HG02623 (cell line): ENCODE results near the gene ANO5.
"Not testable (repeated sequence)": the region's sequence is repeated elsewhere in the genome, so short reads cannot be mapped to it uniquely, and the experiment has no call there.

Experiments
- ATAC-seq: cut with Tn5 transposase; IDR thresholded peaks from one replicate; pipeline ENCODE4 v1.9.1; 2021; ENCODE audit warnings: moderate library complexity; ENCODE audit not compliant: unreplicated experiment

ANO5 gene

DNA sequence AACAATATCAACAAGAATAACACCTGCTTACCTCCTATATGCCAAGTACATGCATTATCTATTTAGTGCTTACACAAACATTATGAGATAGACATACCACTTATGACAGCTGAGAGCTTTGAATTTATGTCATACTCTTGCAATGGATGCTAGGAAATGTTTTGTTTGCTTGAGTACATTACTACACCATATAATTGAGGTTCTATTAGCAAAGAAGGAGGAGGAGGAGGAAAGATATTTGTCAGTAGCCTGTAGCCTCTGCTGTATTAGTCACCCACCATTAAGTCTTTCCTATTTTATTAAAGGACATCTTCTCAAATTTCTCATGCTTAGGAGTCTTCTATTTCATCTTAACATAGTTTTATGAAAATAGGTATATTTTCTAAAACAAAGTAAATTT, 6.4 kb downstream of the ANO5 start:
- no peak for ATAC-seq

DNA sequence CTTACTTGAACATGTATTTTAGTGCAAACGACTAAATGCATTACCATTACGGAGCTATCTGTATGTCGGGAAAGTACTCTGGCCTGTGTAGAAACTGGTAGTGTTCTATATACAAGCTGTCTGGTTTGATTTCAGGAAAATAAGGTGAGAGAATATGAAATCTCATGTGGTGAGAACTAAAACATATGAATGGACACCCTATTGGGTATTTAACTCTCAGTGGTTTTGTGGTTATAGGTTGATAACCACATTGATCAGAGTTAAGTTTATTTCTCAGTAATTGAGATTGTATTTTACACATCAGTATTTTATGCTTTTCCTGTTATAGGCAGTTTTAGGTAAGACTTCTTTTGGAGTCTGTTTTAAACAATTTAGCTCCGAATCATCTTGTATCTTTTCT, 10.4 kb downstream of the ANO5 start:
- no peak for ATAC-seq

DNA sequence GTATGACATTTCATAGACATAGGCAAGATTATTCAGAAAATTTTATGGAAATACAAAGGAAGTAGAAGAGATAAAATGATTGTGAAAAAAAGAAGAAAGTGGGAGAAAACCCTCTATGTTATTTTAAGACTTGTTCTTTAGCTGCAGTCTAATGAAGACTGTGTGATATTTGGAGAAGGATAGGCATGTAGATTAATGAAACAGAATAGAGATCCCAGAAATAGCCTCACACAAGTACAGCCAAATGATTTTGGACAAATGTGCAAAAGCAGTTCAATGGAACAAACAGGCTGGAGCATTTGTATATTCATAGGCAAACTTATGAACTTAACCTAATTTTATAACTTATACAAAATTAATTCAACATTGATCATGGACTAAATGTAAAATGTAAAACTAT, 14.3 kb downstream of the ANO5 start:
- ATAC-seq, result no peak

DNA sequence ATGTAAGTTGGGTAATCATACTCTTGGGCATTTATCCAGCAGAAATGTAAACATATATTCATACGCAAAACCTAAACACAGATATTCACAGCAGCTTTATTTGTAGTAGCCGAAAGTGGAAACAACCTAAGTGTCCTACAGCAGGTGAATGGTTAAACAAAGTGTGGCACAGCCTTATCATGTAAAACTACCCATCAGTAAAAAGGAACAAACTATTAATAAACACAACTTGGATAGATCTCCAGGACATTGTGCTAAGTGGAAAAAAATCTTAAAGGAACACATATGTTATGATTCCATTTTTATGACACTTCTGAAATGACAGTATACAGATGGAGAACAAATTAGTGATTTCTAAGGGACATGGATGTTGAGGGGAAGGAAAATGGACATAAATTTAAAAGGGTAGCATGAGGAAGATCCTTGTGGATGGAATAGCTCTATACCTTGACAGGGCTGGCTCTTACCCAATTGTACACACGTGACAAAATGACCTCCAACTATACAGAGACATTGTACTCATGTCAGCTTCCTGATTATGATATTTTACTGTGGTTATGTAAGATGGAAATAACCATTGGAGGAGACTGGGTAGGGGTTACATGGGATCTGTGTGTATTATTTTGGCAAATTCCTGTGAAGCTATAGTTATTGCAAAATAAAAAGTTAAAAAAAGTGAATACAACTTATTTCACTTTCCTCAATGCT, 15.4 kb downstream of the ANO5 start:
- no peak for ATAC-seq

DNA sequence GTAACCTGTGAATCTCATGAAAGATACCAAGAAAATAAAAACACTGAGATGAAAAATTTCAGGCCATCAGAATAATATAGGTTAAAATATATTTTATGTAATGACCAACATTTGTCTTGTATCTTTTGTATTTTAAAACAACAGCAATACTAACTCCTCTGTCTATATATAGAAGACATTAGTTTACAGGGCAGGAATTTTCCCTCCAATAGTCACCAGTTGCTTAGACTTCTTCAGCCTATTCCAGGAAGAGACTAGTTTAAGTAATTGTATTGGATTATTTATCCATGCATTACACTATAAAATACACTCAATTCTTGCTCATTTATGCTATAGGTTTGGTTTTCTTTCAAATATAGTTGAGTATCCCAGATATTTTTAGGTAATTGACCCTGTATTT, 24.1 kb downstream of the ANO5 start:
- no peak for ATAC-seq

DNA sequence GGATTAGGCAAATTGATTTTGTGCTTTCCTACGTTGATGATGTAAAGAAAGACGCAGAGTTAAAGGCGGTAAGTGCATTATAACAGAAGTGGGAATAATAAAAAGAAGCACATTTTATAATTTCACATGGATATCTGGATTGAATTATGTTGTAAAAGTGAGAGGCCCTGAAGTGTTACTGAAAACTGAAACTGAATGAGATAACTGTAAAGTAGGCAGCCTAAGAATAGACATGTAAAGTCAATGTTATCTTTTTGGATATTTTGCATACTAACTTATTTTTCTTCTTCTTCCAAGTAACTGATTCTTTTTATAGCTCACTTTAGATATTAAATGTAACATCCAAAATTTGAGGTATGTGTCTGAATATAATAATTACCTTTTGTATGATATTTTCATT, 28.3 kb downstream of the ANO5 start:
- ATAC-seq, result no peak

DNA sequence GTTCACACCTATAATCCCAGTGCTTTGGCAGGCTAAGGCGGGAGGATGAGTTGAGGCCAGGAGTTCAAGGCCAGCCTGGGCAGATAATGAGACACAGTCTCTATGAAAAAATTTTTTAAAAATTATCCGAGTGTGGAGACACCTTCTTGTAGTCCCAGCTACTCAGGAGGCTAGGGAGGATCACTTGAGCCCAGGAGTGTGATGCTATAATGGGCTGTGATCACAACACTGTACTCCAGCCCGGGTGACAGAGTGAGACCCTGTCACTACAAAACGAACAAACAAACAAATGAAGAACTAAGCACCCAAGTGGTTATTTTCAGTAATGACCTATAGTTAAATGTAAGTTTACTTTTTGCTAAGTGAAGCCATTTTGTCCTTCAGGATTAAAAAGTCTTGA, 32.3 kb downstream of the ANO5 start:
- ATAC-seq, result no peak

DNA sequence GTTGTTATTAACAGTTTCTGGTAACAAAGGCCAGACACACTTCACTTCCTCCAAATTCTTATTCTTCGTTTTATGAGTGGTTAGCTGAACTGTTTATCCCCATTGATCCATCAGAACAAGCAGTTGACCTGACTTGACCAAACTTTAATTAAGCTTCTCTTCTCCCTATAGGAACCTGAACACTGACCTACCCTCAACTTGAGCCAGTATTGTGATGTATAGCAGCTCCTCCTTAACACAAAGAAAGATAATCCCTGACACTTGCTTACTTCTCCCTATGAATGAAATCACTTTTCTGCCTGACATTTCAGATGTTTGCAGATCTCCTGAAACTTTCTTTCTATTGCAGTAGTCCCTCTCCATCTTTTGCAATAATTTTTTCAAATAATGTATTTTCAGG, 41.9 kb downstream of the ANO5 start:
- ATAC-seq, result no peak

DNA sequence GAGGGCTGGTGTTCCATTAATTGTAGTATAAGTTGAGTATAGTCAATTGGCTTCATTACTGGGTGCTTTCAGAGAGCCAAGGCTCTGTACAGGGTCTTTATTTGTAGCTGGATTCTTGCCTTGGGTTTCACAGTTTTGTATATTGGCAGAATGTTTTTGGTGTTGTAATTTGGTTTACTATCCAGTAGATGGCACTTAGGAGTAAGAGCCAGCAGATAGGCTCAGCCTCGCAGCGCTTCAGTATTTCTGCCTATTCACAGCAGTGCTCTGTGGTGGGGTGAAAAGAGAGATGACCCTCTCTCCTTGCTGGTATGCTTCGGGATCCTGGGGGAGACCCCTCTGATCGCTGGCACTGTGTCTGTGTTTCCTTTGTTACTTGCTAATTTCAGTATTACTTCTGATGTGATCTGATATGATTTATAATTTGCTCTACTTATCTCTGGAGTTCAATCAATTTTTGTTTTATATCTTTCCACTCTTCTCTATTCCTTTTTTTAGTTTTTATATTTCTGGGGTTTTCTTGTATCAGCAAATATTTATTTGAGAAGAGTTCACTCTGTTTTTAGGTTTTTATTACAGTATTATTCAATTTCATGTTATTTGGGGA, 52.2 kb downstream of the ANO5 start:
- peak; percentile 98 for ATAC-seq

DNA sequence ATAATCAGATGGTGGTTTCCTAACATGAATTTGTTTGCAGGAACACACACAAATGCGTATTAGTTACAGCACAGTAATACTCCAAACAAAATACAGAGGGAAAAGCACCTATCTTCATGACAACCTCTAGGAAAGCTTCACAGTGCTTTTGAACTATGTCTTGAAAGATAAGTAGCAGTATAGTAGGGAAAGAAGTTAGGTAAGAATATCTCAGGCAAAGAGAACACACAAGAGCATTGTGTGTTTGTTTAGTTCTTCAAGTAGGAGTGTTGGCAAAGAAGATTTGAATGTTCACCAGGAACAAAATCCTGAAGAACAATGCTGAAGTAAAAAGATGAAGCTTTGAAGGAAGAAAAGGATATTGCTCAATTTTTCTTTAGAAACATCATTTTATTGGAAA, 54.1 kb downstream of the ANO5 start:
- no peak for ATAC-seq

DNA sequence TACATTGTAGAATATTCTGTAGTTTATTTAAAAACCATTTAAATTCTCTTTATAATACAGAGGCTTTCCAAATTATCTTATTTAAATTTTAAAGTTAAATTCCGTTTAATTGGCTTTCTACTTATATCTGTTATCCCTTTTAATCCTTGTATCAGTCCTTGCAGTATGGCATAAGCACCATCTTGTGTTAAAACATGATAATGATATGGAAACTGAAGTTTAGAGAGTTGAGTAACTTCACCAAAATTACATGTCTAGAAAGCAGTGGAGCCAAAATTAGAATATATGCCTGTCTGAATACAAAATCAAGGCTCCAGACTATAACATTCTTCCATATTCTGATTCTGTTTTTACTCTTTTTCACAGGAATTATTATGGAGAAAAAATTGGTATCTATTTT, 57.0 kb downstream of the ANO5 start:
- no peak for ATAC-seq

DNA sequence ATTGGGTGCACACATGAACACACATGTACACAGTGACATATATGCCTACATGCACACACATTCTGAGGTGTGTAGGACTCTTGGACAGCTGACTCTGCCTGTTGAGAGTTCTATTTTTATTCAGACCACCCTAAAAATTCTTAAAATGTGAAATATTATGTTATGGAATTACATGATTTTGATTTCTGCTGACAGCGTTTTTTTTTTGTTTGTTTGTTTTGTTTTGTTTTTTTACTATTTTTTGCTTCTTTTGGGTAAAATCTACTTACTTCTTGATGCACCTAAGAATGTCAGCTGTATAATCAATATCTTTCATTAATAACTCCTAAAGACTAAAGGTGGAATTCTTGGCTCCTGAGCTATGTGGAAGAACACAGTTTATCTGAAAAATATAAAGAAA, 64.0 kb downstream of the ANO5 start:
- ATAC-seq, result no peak

DNA sequence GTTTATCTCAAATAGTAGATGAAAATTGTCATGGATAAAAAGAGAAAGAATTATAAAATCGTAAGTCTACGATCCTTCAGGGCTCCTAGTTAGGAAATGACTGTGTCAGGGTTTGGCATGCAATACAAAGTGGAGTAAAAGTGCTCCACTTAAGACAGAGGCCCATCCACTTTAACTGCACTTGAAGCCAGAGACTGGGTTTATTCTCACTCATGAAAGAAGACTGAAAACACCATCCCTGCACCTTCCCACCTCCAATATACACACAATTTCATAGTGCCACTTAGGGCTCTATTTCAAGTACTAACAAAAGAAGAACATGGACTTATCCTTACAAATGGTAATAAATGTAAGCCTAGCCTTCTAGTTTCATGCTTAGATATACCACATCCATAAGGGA, 70.7 kb downstream of the ANO5 start:
- ATAC-seq, result no peak

DNA sequence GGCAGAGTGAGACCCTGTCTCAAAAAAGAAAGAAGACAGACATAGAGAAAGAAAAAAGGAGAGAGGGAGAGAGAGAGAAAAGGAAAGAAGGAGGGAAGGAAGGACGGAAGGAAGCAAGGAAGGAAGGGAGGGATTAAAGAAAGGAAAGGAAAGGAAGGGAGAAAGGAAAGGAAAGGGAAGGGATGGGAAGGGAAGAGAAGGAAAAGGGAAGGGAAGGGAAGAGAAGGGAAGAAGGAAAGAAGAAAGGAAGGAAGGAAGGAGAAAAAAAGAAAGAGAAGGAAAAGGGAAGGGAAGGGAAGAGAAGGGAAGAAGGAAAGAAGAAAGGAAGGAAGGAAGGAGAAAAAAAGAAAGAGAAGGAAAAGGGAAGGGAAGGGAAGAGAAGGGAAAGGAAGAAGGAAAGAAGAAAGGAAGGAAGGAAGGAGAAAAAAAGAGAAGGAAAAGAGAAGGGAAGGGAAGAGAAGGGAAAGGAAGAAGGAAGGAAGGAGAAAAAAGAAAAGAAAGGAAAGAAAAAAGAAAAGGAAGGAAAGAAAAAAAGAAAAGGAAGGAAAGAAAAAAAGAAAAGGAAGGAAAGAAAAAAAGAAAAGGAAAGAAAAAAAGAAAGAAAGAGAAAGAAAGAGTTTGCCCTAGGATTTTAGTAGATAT, 76.2 kb downstream of the ANO5 start:
- ATAC-seq, result not testable (repeated sequence)

DNA sequence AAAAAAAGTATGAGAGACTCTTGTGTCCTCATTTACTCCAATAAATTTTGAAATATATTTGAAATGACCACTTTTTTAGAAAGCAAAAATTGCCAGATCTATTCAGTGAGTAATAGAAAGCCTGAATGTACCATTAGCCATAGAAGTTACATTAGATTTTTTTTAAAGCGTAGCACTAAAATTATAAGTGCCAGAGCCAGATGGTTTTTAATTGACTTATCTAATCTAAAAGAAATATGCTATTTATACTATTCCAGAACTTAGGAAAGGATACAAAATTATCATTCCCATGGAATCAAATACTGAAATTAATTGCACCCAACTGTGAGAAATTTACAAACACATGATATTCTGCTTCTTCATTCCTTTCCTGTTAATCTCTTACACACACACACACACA, 80.9 kb downstream of the ANO5 start:
- no peak for ATAC-seq

DNA sequence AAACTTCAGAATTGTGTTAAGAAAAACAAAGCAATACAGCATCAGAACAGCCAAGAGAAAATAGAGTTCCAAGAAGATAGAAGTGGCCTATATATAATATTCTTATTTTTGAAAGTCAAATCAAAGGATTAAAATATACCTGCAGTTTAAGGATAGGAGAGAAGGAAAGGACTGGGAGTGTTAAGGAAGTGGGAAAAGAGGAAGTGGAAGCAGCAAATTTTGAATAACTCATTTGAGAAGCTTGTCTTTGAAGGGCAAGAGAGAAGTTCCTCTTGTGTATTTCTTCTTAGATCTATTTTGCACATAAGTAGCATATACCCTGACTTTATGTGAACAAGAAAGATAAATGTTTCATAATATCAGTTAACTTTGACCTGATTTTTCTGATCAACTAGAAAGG, 82.7 kb downstream of the ANO5 start:
- ATAC-seq, result no peak

DNA sequence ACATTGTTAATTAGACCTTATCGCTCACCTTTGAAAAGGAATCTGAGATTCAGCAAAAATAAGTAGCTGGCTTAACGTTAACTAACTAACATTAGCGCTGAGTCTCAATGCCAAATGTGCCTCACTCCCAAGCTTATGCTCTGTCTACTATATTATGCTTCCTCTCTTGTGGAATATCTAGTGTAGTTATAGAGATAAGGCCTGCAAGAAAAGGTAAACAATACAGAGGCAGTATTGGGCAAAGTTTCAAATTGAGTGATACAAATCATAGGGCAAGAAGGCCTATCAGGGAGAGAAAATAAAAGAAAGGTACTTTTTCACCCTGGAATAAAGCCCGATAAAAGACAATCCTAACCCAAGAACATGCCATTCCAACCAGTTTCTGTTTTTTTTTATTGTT, 83.7 kb downstream of the ANO5 start:
- ATAC-seq, result no peak

DNA sequence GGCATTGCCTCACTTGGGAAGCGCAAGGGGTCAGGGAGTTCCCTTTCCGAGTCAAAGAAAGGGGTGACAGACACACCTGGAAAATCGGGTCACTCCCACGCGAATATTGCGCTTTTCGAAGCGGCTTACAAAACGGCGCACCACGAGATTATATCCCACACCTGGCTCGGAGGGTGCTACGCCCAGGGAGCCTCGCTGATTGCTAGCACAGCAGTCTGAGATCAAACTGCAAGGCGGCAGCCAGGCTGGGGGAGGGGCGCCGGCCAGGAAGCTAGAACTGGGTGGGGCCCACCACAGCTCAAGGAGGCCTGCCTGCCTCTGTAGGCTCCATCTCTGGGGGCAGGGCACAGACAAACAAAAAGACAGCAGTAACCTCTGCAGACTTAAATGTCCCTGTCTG, 92.1 kb downstream of the ANO5 start:
- not testable (repeated sequence) for ATAC-seq

DNA sequence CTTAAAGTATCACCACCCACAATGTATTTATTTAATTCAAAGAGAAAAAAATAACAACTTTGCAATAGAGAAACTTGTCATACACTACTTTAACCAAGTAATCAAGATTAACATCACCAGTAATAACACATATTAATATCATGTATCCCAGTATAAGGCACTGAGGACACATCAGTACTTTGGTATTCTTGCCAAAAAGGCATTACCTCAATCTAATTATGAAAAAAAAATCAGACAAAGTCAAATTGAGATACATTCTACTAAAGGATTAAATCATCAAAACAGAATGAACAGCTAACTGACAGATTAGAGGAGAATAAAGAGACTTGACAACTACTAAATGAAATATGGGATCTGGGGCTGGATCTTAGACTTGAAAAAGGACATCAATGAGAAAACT, 109.5 kb downstream of the ANO5 start:
- ATAC-seq, result no peak

DNA sequence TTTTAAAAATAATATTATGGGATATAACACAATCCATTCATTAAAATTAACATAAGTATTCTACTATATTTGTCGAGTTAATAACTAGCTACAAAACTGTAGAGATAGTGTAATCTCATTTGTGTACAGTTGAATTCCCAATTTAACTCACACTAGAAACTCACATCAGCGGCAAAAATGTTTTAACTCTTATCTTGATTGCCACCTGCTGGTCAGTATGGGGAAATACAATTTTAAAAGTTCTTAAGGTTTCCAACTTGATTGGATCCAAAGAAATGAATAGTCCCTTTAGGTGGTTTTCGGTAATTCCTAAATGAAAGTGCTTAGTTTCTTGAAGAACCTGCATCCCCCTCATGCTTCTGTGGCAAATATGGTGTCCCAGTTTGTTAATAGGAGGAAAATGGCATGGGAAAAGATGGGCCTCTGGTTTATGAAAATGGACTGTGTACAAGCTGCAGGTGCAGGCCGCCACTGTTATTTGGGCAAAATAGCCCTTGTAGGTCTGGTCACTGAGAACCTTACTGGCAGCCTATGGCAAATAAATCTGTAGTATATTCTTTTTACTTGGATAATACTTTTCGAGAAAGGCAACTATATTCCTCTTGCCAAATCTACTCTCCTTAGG, 111.6 kb downstream of the ANO5 start:
- ATAC-seq, result no peak

DNA sequence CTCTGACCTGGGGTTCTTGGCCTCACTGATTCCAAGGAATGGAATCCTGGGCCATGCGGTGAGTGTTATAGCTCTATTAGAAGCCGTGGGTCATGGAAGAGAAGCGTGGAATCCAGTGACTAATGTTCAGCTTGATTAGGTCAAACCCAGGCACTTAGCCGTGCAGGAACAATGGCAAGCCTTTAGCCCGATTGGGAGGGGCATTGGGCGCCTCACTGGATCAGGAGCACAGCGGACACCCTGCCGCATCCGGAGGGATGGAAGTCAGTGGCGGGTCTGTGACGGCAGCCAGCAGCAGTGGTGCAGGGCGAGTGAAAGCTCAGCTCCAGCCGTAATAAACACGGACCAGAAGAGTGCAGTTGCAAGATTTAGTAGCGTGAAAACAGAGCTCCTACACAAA, 124.8 kb downstream of the ANO5 start:
- no peak for ATAC-seq

DNA sequence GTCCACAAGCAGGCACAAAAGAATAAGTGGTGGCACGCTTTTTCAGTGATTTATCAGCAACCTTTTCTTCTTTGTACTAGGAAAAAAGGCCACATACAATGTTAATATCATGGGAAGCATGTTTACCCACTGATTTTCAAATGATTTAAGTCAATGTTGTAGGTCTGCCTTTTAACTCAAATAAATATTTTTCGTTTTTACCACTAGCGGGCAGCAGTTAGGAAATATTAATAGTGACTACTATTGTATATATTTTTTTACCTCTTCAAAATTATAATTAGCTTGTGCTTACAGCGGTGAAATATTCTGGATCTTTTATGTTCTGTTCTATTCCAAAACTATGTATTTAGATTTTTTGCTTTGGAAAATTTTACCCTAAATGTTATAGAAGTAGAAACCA, 138.9 kb downstream of the ANO5 start:
- no peak for ATAC-seq
